ENCODE data around the gene LPCAT1.

- no peak for TF ChIP-seq SIN3A (IDR thresholded peaks at IDR 0.05; ENCODE audit: borderline replicate concordance, insufficient read depth, low read depth, low read length)
- no peak for TF ChIP-seq POLR2AphosphoS5 (IDR thresholded peaks at IDR 0.05; ENCODE audit: low read depth, low read length)
- TF ChIP-seq CTCF (IDR thresholded peaks at IDR 0.05) = no peak
These were observed 1.8 kb downstream of the LPCAT1 start for GRCh38 chr5:1521671-1522600.

Data from Panc1 (cell line).